Neural cell (in vitro differentiated cells): Measurements from ENCODE around the gene PARP9.
"Not testable (repeated sequence)": the region's sequence is repeated elsewhere in the genome, so short reads cannot be mapped to it uniquely, and the experiment has no call there.

Experiments
- CTCF ChIP-seq: fragments of 450-650 bp; IDR thresholded peaks from 2 replicates; pipeline ENCODE4 v1.5.1; 2014; ENCODE audit warnings: antibody characterized with exemption, mild to moderate bottlenecking, moderate library complexity; ENCODE audit not compliant: poor library complexity, severe bottlenecking
- POLR2AphosphoS5 ChIP-seq: IDR thresholded peaks from 2 replicates; pipeline ENCODE4 v1.6.1; 2012
- RAD21 ChIP-seq: fragments of 450-650 bp; conservative IDR thresholded peaks from 2 replicates; pipeline ENCODE4 v1.6.1; 2014; ENCODE audit warnings: antibody characterized with exemption, mild to moderate bottlenecking, moderate library complexity
- REST ChIP-seq: IDR thresholded peaks from 2 replicates; pipeline ENCODE4 v1.6.1; 2012; ENCODE audit warnings: borderline replicate concordance

- TF ChIP-seq RAD21, POLR2AphosphoS5, CTCF, REST: not testable (repeated sequence)
These were observed 4.0 kb upstream of the PARP9 start for GRCh38 chr3:122568131-122568530.
